ENCODE results near the gene RANBP3L.

- no peak for TF ChIP-seq REST (IDR thresholded peaks at IDR 0.05; ENCODE audit: insufficient read depth in 1 of 2, low read depth in 2 of 2, low read length in 2 of 2)
- TF ChIP-seq TAF1 (IDR thresholded peaks at IDR 0.05; ENCODE audit: borderline replicate concordance, insufficient read depth, low read length): no peak
- TF ChIP-seq SIN3A (IDR thresholded peaks at IDR 0.05; ENCODE audit: borderline replicate concordance, insufficient read depth, low read length): no peak
These were observed 85.8 kb downstream of the RANBP3L start for GRCh38 chr5:36215910-36216309.

Measured in PFSK-1 (cell line).